H9 (cell line): ENCODE results near the gene UBAC2. TPM values are rescaled to one million over a fixed set of nuclear protein-coding genes. Genes with fewer than 3 reads are reported as not detected.

ENCODE experiments used
- DNase-seq: peaks from one replicate; pipeline ENCODE4 v3.0.0-alpha.2; 2017
- H2AFZ ChIP-seq: one replicate; pipeline ENCODE4 v1.6.1; 2013; ENCODE audit warnings: mild to moderate bottlenecking, low read length, control low read depth, moderate library complexity
- H2AK5ac ChIP-seq: 2 replicates; pipeline ENCODE4 v1.6.1; 2013; ENCODE audit warnings: low read length, control low read depth, mixed read lengths; ENCODE audit not compliant: insufficient read length
- H2BK120ac ChIP-seq: one replicate; pipeline ENCODE4 v1.6.1; 2013; ENCODE audit warnings: low read depth, mild to moderate bottlenecking, low read length, control low read depth, inconsistent platforms; ENCODE audit not compliant: poor library complexity, severe bottlenecking
- H2BK12ac ChIP-seq: 2 replicates; pipeline ENCODE4 v1.6.1; 2013; ENCODE audit warnings: low read length, control low read depth, mixed read lengths, low read depth; ENCODE audit not compliant: insufficient read length
- H2BK15ac ChIP-seq: 2 replicates; pipeline ENCODE4 v1.6.1; 2013; ENCODE audit warnings: low read depth, low read length, control low read depth
- H2BK20ac ChIP-seq: one replicate; pipeline ENCODE4 v1.6.1; 2013; ENCODE audit warnings: low read depth, mild to moderate bottlenecking, low read length, control low read depth, inconsistent platforms; ENCODE audit not compliant: poor library complexity, severe bottlenecking
- H2BK5ac ChIP-seq: 2 replicates; pipeline ENCODE4 v1.6.1; 2013; ENCODE audit warnings: low read length, control low read depth, mixed read lengths; ENCODE audit not compliant: insufficient read length
- H3K14ac ChIP-seq: 2 replicates; pipeline ENCODE4 v1.6.1; 2013; ENCODE audit warnings: low read length, control low read depth; ENCODE audit not compliant: insufficient read depth
- H3K18ac ChIP-seq: 2 replicates; pipeline ENCODE4 v1.6.1; 2013; ENCODE audit warnings: low read depth, mild to moderate bottlenecking, mixed read lengths, low read length, control low read depth; ENCODE audit not compliant: insufficient read length
- H3K23ac ChIP-seq: 2 replicates; pipeline ENCODE4 v1.6.1; 2013; ENCODE audit warnings: low read length, control low read depth, mixed read lengths, low read depth; ENCODE audit not compliant: insufficient read length
- H3K23me2 ChIP-seq: 2 replicates; pipeline ENCODE4 v1.6.1; 2013; ENCODE audit warnings: low read depth, mild to moderate bottlenecking, mixed read lengths, low read length, control low read depth; ENCODE audit not compliant: insufficient read length, poor library complexity, severe bottlenecking
- H3K27ac ChIP-seq: 2 replicates; pipeline ENCODE4 v1.5.1; 2013; ENCODE audit warnings: low read length, control low read depth, mixed read lengths, low read depth; ENCODE audit not compliant: insufficient read length
- H3K27me3 ChIP-seq: 2 replicates; pipeline ENCODE4 v1.6.1; 2013; ENCODE audit warnings: low read length, control low read depth, inconsistent platforms; ENCODE audit not compliant: insufficient read depth
- H3K4ac ChIP-seq: 2 replicates; pipeline ENCODE4 v1.6.1; 2013; ENCODE audit warnings: low read depth, mild to moderate bottlenecking, control low read depth, inconsistent platforms, low read length, moderate library complexity
- H3K4me1 ChIP-seq: 2 replicates; pipeline ENCODE4 v1.6.1; 2013; ENCODE audit warnings: low read length, control low read depth, inconsistent platforms; ENCODE audit not compliant: insufficient read depth
- H3K4me2 ChIP-seq: 2 replicates; pipeline ENCODE4 v1.6.1; 2013; ENCODE audit warnings: low read length, control low read depth, mixed read lengths; ENCODE audit not compliant: insufficient read length, insufficient read depth
- H3K56ac ChIP-seq: 2 replicates; pipeline ENCODE4 v1.6.1; 2013; ENCODE audit warnings: low read depth, mild to moderate bottlenecking, mixed read lengths, low read length, control low read depth; ENCODE audit not compliant: insufficient read length
- H3K79me1 ChIP-seq: 2 replicates; pipeline ENCODE4 v1.6.1; 2013; ENCODE audit warnings: low read depth, mild to moderate bottlenecking, moderate library complexity, low read length, control low read depth, inconsistent platforms; ENCODE audit not compliant: insufficient read depth, poor library complexity, severe bottlenecking
- H3K79me2 ChIP-seq: 2 replicates; pipeline ENCODE4 v1.6.1; 2013; ENCODE audit warnings: low read length, control low read depth, inconsistent platforms; ENCODE audit not compliant: insufficient read depth
- H3K9ac ChIP-seq: 2 replicates; pipeline ENCODE4 v1.6.1; 2013; ENCODE audit warnings: low read length, control low read depth, mixed read lengths; ENCODE audit not compliant: insufficient read length; ENCODE audit errors: extremely low read depth
- H3K9me3 ChIP-seq: one replicate; pipeline ENCODE4 v1.6.1; 2013; ENCODE audit warnings: low read depth, low read length, inconsistent platforms; ENCODE audit not compliant: control insufficient read depth
- H3T11ph ChIP-seq: one replicate; pipeline ENCODE4 v1.6.1; 2013; ENCODE audit warnings: mild to moderate bottlenecking, low read length, control low read depth, inconsistent platforms
- H4K20me1 ChIP-seq: one replicate; pipeline ENCODE4 v1.6.1; 2013; ENCODE audit not compliant: control insufficient read depth, insufficient read length, insufficient read depth
- H4K5ac ChIP-seq: 2 replicates; pipeline ENCODE4 v1.6.1; 2013; ENCODE audit warnings: low read depth, mild to moderate bottlenecking, mixed read lengths, low read length, control low read depth; ENCODE audit not compliant: insufficient read length
- H4K8ac ChIP-seq: replicated peaks from 2 replicates; pipeline ENCODE4 v1.6.1; 2013; ENCODE audit warnings: low read length, control low read depth, mixed read lengths, low read depth; ENCODE audit not compliant: insufficient read length
- H4K91ac ChIP-seq: 2 replicates; pipeline ENCODE4 v1.6.1; 2013; ENCODE audit warnings: low read depth, mild to moderate bottlenecking, moderate library complexity, mixed read lengths, low read length, control low read depth; ENCODE audit not compliant: insufficient read length
- H3K27ac Mint-ChIP-seq, 3 experiments: 2 replicates in 2 of 3; 3 replicates in 1 of 3; pipeline ENCODE4 v1.8.0; 2020 to 2021; ENCODE audit warnings: mixed read lengths in 3 of 3, mild to moderate bottlenecking in 1 of 3, moderate library complexity in 1 of 3
- H3K27me3 Mint-ChIP-seq: 2 replicates; pipeline ENCODE4 v1.8.0; 2021; ENCODE audit warnings: low read depth, mild to moderate bottlenecking, moderate library complexity, mixed read lengths
- H3K36me3 Mint-ChIP-seq, 3 experiments: 2 replicates in 2 of 3; 3 replicates in 1 of 3; pipeline ENCODE4 v1.8.0; 2020 to 2021; ENCODE audit warnings: low read depth in 3 of 3, mixed read lengths in 3 of 3; ENCODE audit not compliant: insufficient read depth in 1 of 3
- H3K4me1 Mint-ChIP-seq, 2 experiments: 2 replicates each; pipeline ENCODE4 v1.8.0; 2020; ENCODE audit warnings: mixed read lengths in 2 of 2
- H3K4me3 Mint-ChIP-seq, 2 experiments: 2 replicates in 1 of 2; 3 replicates in 1 of 2; pipeline ENCODE4 v1.8.0; 2020 to 2021; ENCODE audit warnings: mild to moderate bottlenecking in 2 of 2, mixed read lengths in 2 of 2, moderate library complexity in 1 of 2
- H3K9me3 Mint-ChIP-seq, 2 experiments: 2 replicates in 1 of 2; 3 replicates in 1 of 2; pipeline ENCODE4 v1.8.0; 2020; ENCODE audit warnings: mild to moderate bottlenecking in 2 of 2, mixed read lengths in 2 of 2, moderate library complexity in 1 of 2
- CTCF ChIP-seq: fragments of 200-600 bp; sonication (generic); conservative IDR thresholded peaks from 3 replicates; pipeline ENCODE4 v1.8.0; 2021; ENCODE audit warnings: antibody characterized with exemption, mild to moderate bottlenecking
- WGBS: extraction: QIAGEN DNeasy Blood & Tissue Kit; methylation state at CpG from one replicate; pipeline ENCODE4 v1.1.7; 2013; ENCODE audit warnings: missing lambda C conversion rate, low lambda C conversion rate, mixed read lengths; ENCODE audit not compliant: insufficient read length; ENCODE audit errors: extremely low coverage; 5-methylcytosine and 5-hydroxymethylcytosine counted together
- total RNA-seq: library from RNA; stranded (reverse); gene quantifications from 2 replicates; pipeline ENCODE4 v1.2.1, GENCODE V29; 2021

UBAC2 gene
- total RNA-seq, 1 experiment from 2014 or later: 52.3 TPM

DNA sequence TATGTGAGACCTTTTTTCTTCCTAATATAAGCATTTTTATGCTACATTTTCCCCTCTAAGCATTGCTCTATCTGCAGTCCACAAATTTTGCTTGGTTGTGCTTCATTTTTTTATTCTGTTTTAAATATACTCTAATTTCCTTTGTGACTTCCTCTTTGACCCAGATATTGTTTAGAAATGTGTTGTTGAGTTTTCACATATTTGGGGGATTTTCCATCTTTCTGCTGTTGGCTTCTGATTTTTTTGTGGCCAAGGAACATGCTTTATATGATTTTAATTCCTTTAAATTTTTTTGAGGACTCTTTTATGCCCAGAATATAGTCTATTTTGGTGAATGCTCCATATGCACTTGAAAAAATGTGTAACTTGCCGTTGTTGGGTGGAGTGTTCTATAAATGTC is 22.9 kb downstream of the UBAC2 start:
- H3K79me1 ChIP-seq: peaks cover 9% of the 10 kb centered on the region
- H4K8ac ChIP-seq: no peak overlapping the region
- H3K23me2 ChIP-seq: no peaks in the 10 kb centered on the region
- peaks cover 31% of the 10 kb centered on the region for H3K79me2 ChIP-seq
- H3K4me1 ChIP-seq: no peaks in the 10 kb centered on the region; the same call in 1 of the 2 replicates
- no peak overlapping the region for H4K91ac ChIP-seq
- Mint-ChIP-seq H3K27me3 (no peaks in the 10 kb centered on the region), H3K36me3 (peaks cover 9 to 10% (median 10%) of the 10 kb centered on the region in 3 experiments; a peak in 6 of 7 replicates), H3K9me3 (no peaks in the 10 kb centered on the region), H3K4me1 (peaks cover 19 to 23% of the 10 kb centered on the region in 2 experiments), H3K27ac (no peak overlapping the region; a peak in 1 of 7 replicates), H3K4me3 (no peak overlapping the region)
- no peak overlapping the region for H3K4ac ChIP-seq
- no peak overlapping the region for H2AFZ ChIP-seq
- no peak overlapping the region for H3K4me2 ChIP-seq
- H3K23ac ChIP-seq: no peak overlapping the region
- no peak overlapping the region for H2BK5ac ChIP-seq
- no peak overlapping the region for H2BK20ac ChIP-seq
- no peak overlapping the region for H2AK5ac ChIP-seq
- no peak for DNase-seq
- no peak overlapping the region for H2BK12ac ChIP-seq
- no peak overlapping the region for H3K27ac ChIP-seq
- H3K9me3 ChIP-seq: no peaks in the 10 kb centered on the region
- no peak overlapping the region for H2BK15ac ChIP-seq
- H4K5ac ChIP-seq: no peak overlapping the region
- no peak overlapping the region for H3K14ac ChIP-seq
- H2BK120ac ChIP-seq: no peak overlapping the region
- no peak overlapping the region for H3K18ac ChIP-seq
- H4K20me1 ChIP-seq: no peaks in the 10 kb centered on the region
- no peak overlapping the region for H3K56ac ChIP-seq
- no peaks in the 10 kb centered on the region for H3K27me3 ChIP-seq
- no CpG with 5 or more reads among the region's 1 CpG for WGBS
- TF ChIP-seq CTCF: no peak
- H3T11ph ChIP-seq: no peak overlapping the region
- no peak overlapping the region for H3K9ac ChIP-seq
